Kidney glomerular epithelial cell (primary cell): ENCODE results near the gene UQCRC2.
"Not testable (repeated sequence)": the region's sequence is repeated elsewhere in the genome, so short reads cannot be mapped to it uniquely, and the experiment has no call there.

ENCODE experiments used
- DNase-seq: peaks from one replicate; lab custom pipeline; 2025; lab: John Stamatoyannopoulos, UW

Gene UQCRC2

GRCh38 chr16:21982108-21982507 is 28.9 kb downstream of the UQCRC2 start:
- no peak for DNase-seq

- no peak for DNase-seq
Observed at GRCh38 chr16:21984062-21984461, 30.9 kb downstream of the UQCRC2 start.

GRCh38 chr16:21985524-21985923 is 32.4 kb downstream of the UQCRC2 start:
- no peak for DNase-seq

- no peak for DNase-seq
Observed at GRCh38 chr16:21986692-21987246, 33.6 kb downstream of the UQCRC2 start.

GRCh38 chr16:21987498-21987897 is 34.3 kb downstream of the UQCRC2 start:
- DNase-seq = no peak

- no peak for DNase-seq
Observed at GRCh38 chr16:21989133-21989532, 36.0 kb downstream of the UQCRC2 start.

GRCh38 chr16:21989751-21990150 is 36.6 kb downstream of the UQCRC2 start:
- DNase-seq = no peak

GRCh38 chr16:21990381-21990944 is 37.3 kb downstream of the UQCRC2 start:
- no peak for DNase-seq

GRCh38 chr16:21991621-21992020 is 38.5 kb downstream of the UQCRC2 start:
- DNase-seq = no peak

- DNase-seq = no peak
Observed at GRCh38 chr16:21994856-21995465, 41.8 kb downstream of the UQCRC2 start.

GRCh38 chr16:21996923-21997696 is 43.9 kb downstream of the UQCRC2 start:
- DNase-seq = no peak

GRCh38 chr16:21997697-21998480 is 44.7 kb downstream of the UQCRC2 start:
- DNase-seq = no peak

- DNase-seq = peak; percentile 6
Observed at GRCh38 chr16:22001591-22001990, 48.4 kb downstream of the UQCRC2 start.

GRCh38 chr16:22002047-22002446 is 48.9 kb downstream of the UQCRC2 start:
- DNase-seq = not testable (repeated sequence)

GRCh38 chr16:22003195-22003594 is 50.0 kb downstream of the UQCRC2 start:
- DNase-seq = no peak

GRCh38 chr16:22004341-22004740 is 51.2 kb downstream of the UQCRC2 start:
- no peak for DNase-seq

GRCh38 chr16:22005746-22006145 is 52.6 kb downstream of the UQCRC2 start:
- DNase-seq = no peak

GRCh38 chr16:22006636-22007035 is 53.5 kb downstream of the UQCRC2 start:
- no peak for DNase-seq

GRCh38 chr16:22007159-22007508 is 54.0 kb downstream of the UQCRC2 start:
- no peak for DNase-seq

GRCh38 chr16:22007509-22008214 is 54.5 kb downstream of the UQCRC2 start, which contains the start of gene MOSMO:
Gene MOSMO, plus strand, starts transcription at chr16:22008111. Its CDS starts 191 bp downstream, at chr16:22008302.
- DNase-seq = peak; percentile 32

GRCh38 chr16:22008215-22009059 is 55.3 kb downstream of the UQCRC2 start:
- no peak for DNase-seq
